ENCODE measurements around the gene ARHGEF10L. TPM values are rescaled to one million over a fixed set of nuclear protein-coding genes. Genes with fewer than 3 reads are reported as not detected.
A peak's percentile ranks its signal among the peaks of the same experiment; 100 is the strongest.

Gene ARHGEF10L
- total RNA-seq, 1 donor from 2014 or later: 75.6 TPM

GRCh38 chr1:17574516-17574915 is 35.0 kb downstream of the ARHGEF10L start:
- Histone ChIP-seq H3K4me3 (no peak overlapping the region), H3K36me3 (no peaks in the 10 kb centered on the region), H3K9me3 (no peaks in the 10 kb centered on the region), H3K4me1 (peaks cover 51% of the 10 kb centered on the region), H3K27ac (peak overlapping the region; percentile 98), H3K27me3 (no peaks in the 10 kb centered on the region)
- intact Hi-C loops (cut with DNase I): no loop called here
- TF ChIP-seq CTCF (IDR thresholded peaks at IDR 0.05): no peak
- no peak for TF ChIP-seq POLR2AphosphoS5 (IDR thresholded peaks at IDR 0.05; ENCODE audit: insufficient read depth in 1 of 2, low read depth in 1 of 2)
- TF ChIP-seq POLR2A (IDR thresholded peaks at IDR 0.05): no peak
- DNase-seq (ENCODE audit: extremely low spot score in 2 of 2): no peak

- no peak for DNase-seq (ENCODE audit: extremely low spot score in 2 of 2)
- no peaks in the 10 kb centered on the region for H3K9me3 ChIP-seq
- peaks cover 36% of the 10 kb centered on the region for H3K4me1 ChIP-seq
- no peak for TF ChIP-seq POLR2A (IDR thresholded peaks at IDR 0.05)
- no peak for TF ChIP-seq CTCF (IDR thresholded peaks at IDR 0.05)
- no peak for TF ChIP-seq POLR2AphosphoS5 (IDR thresholded peaks at IDR 0.05; ENCODE audit: insufficient read depth in 1 of 2, low read depth in 1 of 2)
- H3K27me3 ChIP-seq: no peaks in the 10 kb centered on the region
- no peaks in the 10 kb centered on the region for H3K36me3 ChIP-seq
- H3K4me3 ChIP-seq: no peak overlapping the region
- peak overlapping the region; percentile 98 for H3K27ac ChIP-seq
- intact Hi-C loops (cut with DNase I): no loop called here
These were observed 36.5 kb downstream of the ARHGEF10L start for GRCh38 chr1:17575797-17576518.

- Histone ChIP-seq H3K9me3 (no peaks in the 10 kb centered on the region), H3K36me3 (no peaks in the 10 kb centered on the region), H3K27me3 (no peaks in the 10 kb centered on the region), H3K4me1 (peaks cover 35% of the 10 kb centered on the region), H3K4me3 (no peak overlapping the region), H3K27ac (peak overlapping the region; percentile 98)
- no peak for TF ChIP-seq POLR2AphosphoS5 (IDR thresholded peaks at IDR 0.05; ENCODE audit: insufficient read depth in 1 of 2, low read depth in 1 of 2)
- no peak for TF ChIP-seq POLR2A (IDR thresholded peaks at IDR 0.05)
- no peak for TF ChIP-seq CTCF (IDR thresholded peaks at IDR 0.05)
- intact Hi-C loops (cut with DNase I): no loop called here
- no peak for DNase-seq (ENCODE audit: extremely low spot score in 2 of 2)
These were observed 37.0 kb downstream of the ARHGEF10L start for GRCh38 chr1:17576519-17576853.

- Histone ChIP-seq H3K4me3 (no peak overlapping the region), H3K27me3 (no peaks in the 10 kb centered on the region), H3K27ac (no peak overlapping the region), H3K4me1 (peaks cover 28% of the 10 kb centered on the region), H3K9me3 (no peaks in the 10 kb centered on the region), H3K36me3 (no peaks in the 10 kb centered on the region)
- intact Hi-C loops (cut with DNase I): no loop called here
- TF ChIP-seq CTCF (IDR thresholded peaks at IDR 0.05): no peak
- TF ChIP-seq POLR2A (IDR thresholded peaks at IDR 0.05): no peak
- TF ChIP-seq POLR2AphosphoS5 (IDR thresholded peaks at IDR 0.05; ENCODE audit: insufficient read depth in 1 of 2, low read depth in 1 of 2): no peak
- DNase-seq (ENCODE audit: extremely low spot score in 2 of 2): no peak
These were observed 38.4 kb downstream of the ARHGEF10L start for GRCh38 chr1:17577907-17578297.

Data from vagina (tissue), 2 donors.